Endometrial microvascular endothelial cells (primary cell): ENCODE data around the gene ACSL4. TPM values are rescaled to one million over a fixed set of nuclear protein-coding genes. Genes with fewer than 3 reads are reported as not detected.
"Not testable (repeated sequence)": the region's sequence is repeated elsewhere in the genome, so short reads cannot be mapped to it uniquely, and the experiment has no call there.

Experiments
- in situ Hi-C: cut with HindIII; loops from 2 replicates; pipeline ENCODE4 v1.10.0; 2017; ENCODE audit warnings: low sequenced_read_pairs, low pct_unique_long_range_greater_than_20kb; ENCODE audit errors: inconsistent ontology term
- total RNA-seq: library from RNA; depleted of rRNA; stranded (reverse); fragments of >200 nt; gene quantifications from one replicate; pipeline ENCODE4 v1.2.3, GENCODE V29; 2015; ENCODE audit errors: inconsistent ontology term

The ACSL4 gene
- 137 TPM for total RNA-seq

GRCh38 chrX:109732807-109733612 lies at the start of gene ACSL4:
Gene ACSL4 (minus strand): TSS chrX:109733257. CDS start chrX:109683363, 49,894 bp downstream.
- in situ Hi-C loops: no loop called here

DNA sequence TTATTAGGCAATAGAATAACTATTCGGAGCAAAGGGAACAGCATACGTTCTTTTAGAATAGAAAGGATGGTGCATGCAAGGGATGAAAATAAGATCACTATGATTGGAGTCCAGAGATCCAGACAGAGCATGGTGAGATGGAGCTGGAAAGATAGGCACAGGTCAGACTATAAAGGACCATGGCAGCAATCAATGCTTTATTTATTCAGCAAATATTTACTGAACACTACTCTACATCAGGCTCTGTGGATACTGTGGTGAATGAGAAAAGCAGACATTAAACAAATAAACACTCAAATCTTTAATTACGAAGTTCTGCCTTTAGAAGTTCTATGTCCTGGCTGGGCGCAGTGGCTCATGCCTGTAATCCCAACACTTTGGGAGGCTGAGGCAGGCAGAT lies 44.7 kb upstream of the ACSL4 start:
- in situ Hi-C loops: no loop called here

DNA sequence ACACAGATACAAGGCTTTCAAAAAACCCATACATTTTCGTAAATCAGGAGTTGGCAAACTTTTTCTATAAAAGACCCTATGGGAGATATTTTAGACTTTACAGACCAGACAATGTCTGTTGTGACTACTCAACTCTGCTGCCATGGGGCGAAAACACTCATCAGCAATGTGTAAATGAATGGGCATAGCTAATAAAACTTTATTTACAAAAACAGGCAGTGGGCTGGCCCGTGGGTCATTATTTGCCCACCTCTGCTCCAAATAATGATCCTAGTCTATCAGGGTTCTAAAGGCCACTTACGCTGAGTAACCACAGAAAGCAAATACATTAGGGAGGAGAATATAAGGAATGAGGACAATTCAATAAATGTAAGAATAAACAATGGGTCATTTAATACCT lies 43.9 kb upstream of the ACSL4 start:
- in situ Hi-C loops: no loop called here

- in situ Hi-C loops: no loop called here
These were observed 43.4 kb upstream of the ACSL4 start for GRCh38 chrX:109776432-109776831.

DNA sequence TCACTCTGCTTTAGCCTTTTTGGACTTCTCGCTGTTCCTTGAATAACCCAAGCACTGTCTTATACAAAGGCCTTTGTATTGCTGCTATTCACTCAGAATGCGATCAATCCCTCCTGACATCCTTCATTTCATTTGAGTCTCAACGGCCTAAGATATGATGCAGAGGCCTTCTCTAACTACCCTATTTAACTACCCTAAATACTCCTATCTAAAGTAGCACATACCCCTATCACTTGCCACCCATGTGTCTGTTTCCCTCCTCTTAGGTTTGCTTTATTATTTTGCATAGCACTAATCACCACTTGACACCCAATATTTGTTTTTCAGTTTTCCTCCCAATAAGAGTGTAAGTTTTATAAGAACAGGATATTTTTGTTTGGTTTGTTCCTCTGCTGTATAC lies 42.3 kb upstream of the ACSL4 start:
- in situ Hi-C loops: no loop called here

GRCh38 chrX:109774706-109775105 lies 41.6 kb upstream of the ACSL4 start:
- in situ Hi-C loops: no loop called here

GRCh38 chrX:109774136-109774535 lies 41.1 kb upstream of the ACSL4 start:
- in situ Hi-C loops: no loop called here

DNA sequence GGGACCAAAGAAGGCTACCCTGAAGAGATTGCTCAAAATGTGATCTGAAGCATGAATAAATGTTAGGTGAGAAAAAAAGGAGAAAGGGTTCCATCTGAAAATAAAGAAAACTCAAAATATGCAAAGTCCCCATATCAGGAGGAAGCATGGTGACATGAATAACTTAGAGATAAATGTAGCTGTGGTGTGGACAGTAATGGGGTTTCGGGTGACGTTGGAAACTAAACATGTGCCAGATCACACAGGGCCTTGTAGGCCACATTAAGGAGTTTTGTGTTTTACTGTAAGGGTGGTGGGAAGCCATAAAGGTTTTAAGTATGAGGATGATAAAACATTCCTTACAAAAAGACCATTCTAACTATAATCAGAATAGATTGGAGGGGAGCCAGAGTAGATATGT lies 40.3 kb upstream of the ACSL4 start:
- in situ Hi-C loops: no loop called here

DNA sequence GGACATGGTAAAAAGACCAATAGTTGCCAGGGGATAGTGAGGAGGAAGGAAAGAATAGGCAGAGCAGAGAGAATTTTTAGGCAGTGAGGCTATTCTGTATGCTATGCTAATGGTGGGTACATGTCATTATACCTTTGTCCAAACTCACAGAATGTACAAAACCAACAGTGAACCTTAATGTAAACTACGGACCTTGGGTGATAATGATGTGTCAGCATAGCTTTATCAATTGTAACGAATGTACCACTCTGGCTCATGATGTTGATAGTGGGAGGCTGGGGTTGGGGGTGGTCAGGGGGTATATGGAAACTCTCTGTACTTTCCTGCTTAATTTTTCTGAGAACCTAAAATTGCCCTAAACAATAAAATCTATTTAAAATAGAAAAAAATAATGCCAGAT lies 37.7 kb upstream of the ACSL4 start:
- in situ Hi-C loops: no loop called here

DNA sequence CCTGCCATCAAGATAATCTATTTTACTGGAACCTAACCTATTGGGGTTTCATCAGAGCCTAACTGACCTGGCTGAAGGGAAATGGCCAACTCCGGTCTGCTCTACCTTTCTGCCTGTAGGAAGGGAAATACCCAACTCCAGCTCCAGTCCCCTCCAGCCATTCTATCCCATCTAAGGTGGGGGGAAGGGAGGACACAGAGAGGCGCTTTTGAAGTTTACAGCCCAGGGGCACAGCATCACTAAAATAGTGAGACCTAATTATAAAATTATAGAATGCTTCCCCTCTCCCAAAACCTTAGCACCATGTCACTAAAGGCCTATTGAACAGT lies 27.8 kb upstream of the ACSL4 start:
- in situ Hi-C loops: no loop called here

GRCh38 chrX:109760209-109760921 lies 27.3 kb upstream of the ACSL4 start:
- in situ Hi-C loops: no loop called here

GRCh38 chrX:109753256-109753655 lies 20.2 kb upstream of the ACSL4 start:
- in situ Hi-C loops: no loop called here

DNA sequence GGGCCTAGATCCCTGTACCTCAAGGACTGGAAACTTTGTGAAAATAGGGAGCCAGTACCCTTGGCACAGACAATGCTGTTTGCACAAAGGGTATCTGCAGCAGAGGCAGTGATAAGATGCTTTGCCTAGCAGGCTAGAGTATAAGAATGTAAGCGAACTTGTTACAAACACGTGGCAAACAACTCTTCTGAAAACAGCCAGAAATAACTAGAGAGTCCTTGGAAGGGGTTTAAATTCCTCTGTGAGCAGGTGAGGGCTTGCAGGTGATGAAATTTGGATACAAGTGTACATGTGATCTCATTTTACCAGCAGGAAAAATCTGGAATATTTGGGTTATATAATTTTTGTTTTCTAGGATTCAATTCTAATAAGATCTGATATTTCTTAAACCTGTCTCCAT lies 18.6 kb upstream of the ACSL4 start:
- in situ Hi-C loops: no loop called here

GRCh38 chrX:109749207-109749606 lies 16.1 kb upstream of the ACSL4 start:
- in situ Hi-C loops: no loop called here

DNA sequence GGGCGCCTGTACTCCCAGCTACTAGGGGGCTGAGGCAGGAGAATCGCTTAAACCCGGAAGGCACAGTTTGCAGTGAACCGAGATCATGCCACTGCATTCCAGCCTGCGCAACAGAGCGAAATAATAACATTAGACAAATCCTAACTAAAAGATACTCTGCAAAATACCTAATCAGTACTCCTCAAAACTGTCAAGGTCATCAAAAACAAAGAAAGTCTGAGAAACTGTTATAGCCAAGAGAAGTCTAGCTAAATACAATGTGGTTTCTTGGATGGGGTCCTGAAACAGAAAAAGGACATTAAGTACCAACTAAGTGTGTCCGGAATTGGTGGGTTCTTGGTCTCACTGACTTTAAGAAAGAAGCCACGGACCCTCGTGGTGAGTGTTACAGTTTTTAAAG lies 14.6 kb upstream of the ACSL4 start:
- in situ Hi-C loops: no loop called here

- in situ Hi-C loops: no loop called here
These were observed 9.7 kb upstream of the ACSL4 start for GRCh38 chrX:109742722-109743121.

DNA sequence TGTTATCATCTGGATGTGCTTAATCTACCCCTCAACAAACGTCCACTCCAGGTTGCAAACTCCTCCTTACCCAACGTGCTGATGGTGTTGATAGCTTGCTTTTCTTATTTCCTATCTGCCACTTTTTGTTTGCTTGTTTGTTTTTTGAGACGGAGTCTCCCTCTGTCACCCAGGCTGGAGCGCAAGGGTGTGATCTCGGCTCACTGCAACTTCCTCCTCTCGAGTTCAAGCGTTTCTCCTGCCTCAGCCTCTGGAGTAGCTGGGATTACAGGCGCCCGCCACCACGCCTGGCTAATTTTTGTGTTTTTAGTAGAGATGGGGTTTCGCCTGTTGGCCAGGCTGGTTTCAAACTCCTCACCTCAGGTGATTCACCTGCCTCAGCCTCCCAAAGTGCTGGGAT lies 7.8 kb upstream of the ACSL4 start:
- in situ Hi-C loops: not testable (repeated sequence)

- in situ Hi-C loops: no loop called here
These were observed 7.4 kb upstream of the ACSL4 start for GRCh38 chrX:109740433-109740809.

GRCh38 chrX:109739625-109740432 lies 6.8 kb upstream of the ACSL4 start:
- in situ Hi-C loops: no loop called here
